ENCODE data around the gene CHRNB1. TPM values are rescaled to one million over a fixed set of nuclear protein-coding genes. Genes with fewer than 3 reads are reported as not detected.

The CHRNB1 gene, protein sequence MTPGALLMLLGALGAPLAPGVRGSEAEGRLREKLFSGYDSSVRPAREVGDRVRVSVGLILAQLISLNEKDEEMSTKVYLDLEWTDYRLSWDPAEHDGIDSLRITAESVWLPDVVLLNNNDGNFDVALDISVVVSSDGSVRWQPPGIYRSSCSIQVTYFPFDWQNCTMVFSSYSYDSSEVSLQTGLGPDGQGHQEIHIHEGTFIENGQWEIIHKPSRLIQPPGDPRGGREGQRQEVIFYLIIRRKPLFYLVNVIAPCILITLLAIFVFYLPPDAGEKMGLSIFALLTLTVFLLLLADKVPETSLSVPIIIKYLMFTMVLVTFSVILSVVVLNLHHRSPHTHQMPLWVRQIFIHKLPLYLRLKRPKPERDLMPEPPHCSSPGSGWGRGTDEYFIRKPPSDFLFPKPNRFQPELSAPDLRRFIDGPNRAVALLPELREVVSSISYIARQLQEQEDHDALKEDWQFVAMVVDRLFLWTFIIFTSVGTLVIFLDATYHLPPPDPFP
- total RNA-seq (2014; rRNA removed; shearing (Covaris generic)) = 10.7 and 16.6 TPM in 2 replicates

DNA sequence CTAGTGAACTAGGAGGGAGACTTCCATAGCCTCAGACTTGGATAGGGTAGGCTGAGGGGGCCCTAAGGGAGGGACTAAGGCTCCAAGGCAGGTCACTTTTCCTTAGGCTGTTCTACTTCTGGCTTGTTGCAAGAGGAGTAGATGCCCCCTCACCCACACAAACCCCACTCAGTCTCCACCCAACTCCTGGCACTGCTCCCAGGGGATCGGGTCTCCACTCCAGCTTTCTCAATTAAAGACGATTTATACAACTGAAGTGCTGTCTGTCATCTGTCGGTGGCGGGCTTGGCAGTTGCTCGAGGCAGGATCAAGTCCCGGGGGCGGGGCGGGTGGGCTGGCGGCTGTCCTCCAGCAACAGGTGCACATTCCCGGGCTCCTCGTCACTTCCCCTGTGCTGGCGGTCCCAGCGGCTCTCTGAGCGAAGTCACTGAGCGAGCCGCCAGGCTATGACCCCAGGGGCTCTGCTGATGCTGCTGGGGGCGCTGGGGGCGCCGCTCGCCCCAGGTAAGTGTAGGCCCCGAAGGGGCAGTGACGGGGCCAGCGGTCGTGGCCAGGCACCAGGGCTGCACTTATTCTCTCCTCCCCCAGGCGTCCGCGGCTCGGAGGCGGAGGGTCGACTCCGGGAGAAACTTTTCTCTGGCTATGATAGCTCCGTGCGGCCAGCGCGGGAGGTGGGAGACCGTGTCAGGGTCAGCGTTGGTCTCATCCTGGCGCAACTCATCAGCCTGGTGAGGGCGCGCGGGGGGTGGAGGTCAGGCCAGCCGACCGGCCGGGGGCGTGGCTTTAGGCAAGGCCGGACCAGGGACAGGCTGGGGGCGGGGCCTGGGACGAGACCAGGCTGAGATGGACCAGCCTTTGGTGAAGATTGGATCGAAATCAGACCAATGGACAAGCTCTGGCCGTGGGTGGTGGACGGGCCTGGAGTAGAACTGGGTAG lies at the start of gene CHRNB1:
Gene CHRNB1, plus strand, starts transcription at position 380 of the 937 bp plus-strand sequence. Its CDS starts 67 bp downstream, at position 447.
- DNase-seq (ENCODE audit: low read depth) = peak; percentile 61

- no peak for DNase-seq (ENCODE audit: low read depth)
Measured at GRCh38 chr17:7396147-7396546, 48.7 kb upstream of the CHRNB1 start.

DNA sequence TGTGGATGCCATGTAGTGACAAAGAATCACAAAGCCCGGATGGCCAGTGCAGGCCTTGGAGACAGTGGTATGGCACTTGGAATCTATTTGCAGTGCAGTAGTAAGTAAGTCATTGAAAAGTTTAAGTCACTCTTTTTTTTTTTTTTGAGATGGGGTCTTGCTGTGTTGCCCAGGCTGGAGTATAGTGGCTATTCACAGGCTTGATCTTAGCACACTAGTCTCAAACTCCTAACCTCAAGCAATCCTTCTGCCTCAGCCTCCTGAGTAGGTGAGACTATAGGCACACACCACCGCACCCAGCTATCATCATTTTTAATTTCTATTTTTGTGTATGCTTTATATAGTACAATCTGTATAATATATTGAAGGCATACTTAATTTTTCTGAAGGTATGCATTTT lies 46.2 kb upstream of the CHRNB1 start:
- no peak for DNase-seq (ENCODE audit: low read depth)

DNA sequence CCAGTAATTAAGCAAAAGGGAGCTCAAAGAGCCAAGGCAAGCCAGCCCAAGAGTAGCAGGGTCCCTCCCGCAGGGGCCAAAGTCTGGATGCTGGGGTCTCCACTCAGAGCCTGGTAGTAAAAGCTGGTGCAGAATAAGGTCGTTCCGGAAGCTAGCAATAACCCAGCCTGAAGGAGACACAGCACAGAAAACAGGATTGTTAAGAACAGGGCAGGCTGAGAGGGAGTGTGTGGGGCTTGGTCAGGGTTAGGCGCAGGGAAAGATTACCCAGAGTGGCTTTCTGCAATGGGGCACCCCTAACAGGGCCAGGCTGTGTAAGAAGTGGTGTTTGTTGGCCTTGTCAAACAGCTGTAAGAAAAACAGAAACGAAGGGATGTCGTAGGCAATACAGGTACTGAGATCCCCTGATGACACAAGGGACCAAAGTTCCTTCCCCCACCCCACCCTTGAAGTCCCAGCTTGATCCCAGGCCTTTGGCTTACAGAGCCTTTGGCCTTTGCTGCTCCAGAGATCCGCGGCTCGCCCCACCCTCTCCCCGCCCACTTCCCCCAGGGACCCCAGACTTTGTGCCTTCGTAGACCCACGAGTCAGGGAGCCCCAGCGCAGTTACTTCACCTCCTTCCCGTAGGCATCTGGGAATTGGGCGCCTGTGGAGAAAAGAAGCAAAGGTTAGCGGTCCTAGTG lies 41.7 kb upstream of the CHRNB1 start:
- DNase-seq (ENCODE audit: low read depth) = no peak

- peak; percentile 76 for DNase-seq (ENCODE audit: low read depth)
Measured at GRCh38 chr17:7403727-7403976, 41.2 kb upstream of the CHRNB1 start.

DNA sequence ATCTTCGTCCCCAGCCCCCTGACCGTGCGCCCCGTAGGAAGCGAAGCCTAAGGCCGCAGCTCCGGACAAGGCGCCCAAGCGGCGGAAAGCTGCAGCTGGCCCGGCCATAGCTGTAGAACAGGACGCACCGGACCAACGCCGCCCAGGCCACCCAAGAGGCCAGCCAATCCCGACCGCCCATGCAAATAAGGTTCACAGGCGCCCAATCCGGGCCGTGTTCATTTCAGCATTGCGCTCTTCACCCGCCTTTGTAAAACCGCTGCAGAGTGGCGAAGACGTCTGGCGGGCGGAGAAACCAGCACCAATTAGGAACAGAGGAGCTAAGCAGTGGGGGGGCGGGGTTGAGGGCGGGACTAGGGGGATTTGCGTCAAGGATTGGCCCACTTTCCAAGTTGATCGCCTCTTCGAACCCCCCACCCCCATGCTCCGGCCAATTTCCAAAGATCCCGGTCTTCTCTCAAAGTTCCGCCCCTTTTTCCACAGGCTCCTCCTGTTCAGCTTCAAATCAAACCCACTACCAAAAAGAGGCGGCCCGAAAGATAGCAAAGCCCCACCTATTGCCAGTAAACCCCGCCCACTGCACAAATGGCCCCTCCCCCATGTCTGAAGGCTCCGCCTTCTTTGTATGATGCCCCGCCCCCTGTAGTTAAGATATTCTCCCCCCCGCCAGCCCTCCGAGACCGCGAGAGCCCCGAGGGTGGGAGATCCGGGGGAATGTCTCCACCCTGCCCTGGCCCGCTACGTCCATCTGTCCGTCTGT lies 40.7 kb upstream of the CHRNB1 start, which contains the start of gene TMEM256:
Gene TMEM256, minus strand, starts transcription at position 121 of the 760 bp plus-strand sequence. Its CDS starts 13 bp downstream, at position 108.
- DNase-seq (ENCODE audit: low read depth) = peak; percentile 99

- DNase-seq (ENCODE audit: low read depth) = peak; percentile 26
Measured at GRCh38 chr17:7404737-7405349, 40.0 kb upstream of the CHRNB1 start.

DNA sequence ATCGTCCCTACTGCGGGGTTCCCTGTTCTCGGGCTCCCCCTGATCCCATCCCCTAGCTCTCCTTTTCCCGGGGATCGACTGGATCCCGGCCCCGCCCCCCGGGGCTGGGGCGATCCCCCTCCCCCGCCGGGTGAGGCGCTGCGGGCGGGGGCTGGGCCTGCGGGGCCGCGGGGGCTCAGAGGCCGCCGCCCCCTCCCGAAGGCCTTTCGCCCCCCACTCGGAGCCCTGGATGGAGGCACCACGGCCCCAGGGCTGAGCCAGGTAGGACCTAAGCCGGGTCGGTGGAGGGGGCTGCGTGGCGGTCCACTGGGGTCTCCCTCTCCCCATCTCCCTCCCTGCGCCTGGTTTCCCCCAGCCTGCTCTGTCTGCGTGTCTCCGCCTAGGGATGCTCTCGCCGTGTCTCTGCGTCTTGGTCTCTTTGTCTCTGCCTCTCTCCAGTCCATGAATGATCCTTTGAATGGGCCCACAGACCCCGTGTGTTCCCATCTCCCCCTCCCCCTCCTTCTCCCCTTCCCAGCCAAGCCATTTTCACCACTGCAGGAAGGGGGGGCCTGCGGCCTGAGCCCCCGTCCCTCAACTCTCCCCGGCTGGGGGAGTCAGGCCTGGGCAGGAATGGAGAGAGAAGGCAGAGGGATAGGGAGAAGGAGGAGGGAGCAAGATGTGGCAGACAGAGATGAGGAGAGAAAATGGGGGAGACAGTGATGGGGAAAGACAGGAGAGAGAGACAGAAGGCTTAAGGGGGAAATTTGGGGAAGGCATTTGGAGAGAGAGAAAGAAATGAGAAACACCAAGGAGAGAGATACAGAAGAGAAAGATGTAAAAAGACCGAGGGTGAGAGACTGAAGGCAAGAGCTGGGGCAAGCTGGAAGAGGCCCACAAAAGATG lies 39.3 kb upstream of the CHRNB1 start:
- no peak for DNase-seq (ENCODE audit: low read depth)

DNA sequence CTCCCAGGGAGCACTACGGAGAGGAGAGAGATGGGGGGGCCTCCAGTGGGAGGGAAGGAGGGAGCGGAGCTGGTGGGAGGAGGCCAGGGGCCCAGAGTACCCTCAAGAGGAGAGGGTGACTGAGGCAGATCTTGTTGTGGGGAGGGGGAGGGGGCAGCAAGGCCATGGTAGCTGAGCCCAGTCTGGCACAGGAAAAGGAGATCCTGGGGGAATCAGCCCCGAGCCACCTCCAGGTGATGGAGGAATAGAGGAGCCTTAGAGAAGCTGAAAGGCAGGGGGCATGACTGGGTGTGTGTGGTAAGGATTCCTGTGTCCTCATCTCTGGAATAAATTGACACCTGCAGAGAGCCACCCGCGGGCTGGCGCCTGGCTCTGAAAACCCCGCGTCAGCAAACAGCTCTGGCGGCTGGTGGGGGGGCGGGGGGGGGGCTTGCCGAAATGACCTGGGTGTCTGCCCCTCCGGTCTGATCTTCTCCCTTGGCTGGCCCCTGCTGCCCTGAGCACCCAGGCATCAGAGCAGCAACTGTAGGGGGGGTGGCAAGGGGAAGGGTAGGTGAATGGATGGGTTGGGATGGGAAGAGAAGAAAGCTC lies 38.5 kb upstream of the CHRNB1 start:
- DNase-seq (ENCODE audit: low read depth) = no peak

GRCh38 chr17:7407082-7407481 lies 37.8 kb upstream of the CHRNB1 start:
- no peak for DNase-seq (ENCODE audit: low read depth)

GRCh38 chr17:7407485-7408251 lies 37.2 kb upstream of the CHRNB1 start, which contains the start of gene NLGN2:
Gene NLGN2, plus strand, starts transcription at chr17:7407845. Its CDS starts 411 bp downstream, at chr17:7408256.
- DNase-seq (ENCODE audit: low read depth) = no peak

DNA sequence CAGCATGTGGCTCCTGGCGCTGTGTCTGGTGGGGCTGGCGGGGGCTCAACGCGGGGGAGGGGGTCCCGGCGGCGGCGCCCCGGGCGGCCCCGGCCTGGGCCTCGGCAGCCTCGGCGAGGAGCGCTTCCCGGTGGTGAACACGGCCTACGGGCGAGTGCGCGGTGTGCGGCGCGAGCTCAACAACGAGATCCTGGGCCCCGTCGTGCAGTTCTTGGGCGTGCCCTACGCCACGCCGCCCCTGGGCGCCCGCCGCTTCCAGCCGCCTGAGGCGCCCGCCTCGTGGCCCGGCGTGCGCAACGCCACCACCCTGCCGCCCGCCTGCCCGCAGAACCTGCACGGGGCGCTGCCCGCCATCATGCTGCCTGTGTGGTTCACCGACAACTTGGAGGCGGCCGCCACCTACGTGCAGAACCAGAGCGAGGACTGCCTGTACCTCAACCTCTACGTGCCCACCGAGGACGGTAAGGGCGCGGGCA lies 36.6 kb upstream of the CHRNB1 start:
- no peak for DNase-seq (ENCODE audit: low read depth)

DNA sequence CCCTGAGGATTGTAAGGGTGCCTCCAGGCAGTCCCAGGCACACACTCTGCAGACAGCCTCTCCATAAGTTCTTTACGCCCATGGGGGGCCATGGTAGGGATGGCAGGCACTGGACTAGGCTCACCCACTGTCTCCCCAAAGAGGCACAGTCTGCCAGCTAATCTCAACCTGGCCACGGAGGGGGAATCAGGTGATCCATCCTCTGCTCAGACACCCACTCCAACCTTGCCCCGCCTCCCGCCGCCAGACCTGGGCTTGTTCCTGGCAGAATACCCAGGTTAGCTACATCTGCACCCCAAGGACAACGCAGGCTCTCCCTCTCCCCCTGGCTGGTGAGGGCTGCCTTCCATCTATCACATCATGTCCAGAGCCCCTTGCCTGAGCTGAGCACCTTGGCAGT lies 36.0 kb upstream of the CHRNB1 start:
- no peak for DNase-seq (ENCODE audit: low read depth)

- no peak for DNase-seq (ENCODE audit: low read depth)
Measured at GRCh38 chr17:7409716-7410115, 35.1 kb upstream of the CHRNB1 start.

DNA sequence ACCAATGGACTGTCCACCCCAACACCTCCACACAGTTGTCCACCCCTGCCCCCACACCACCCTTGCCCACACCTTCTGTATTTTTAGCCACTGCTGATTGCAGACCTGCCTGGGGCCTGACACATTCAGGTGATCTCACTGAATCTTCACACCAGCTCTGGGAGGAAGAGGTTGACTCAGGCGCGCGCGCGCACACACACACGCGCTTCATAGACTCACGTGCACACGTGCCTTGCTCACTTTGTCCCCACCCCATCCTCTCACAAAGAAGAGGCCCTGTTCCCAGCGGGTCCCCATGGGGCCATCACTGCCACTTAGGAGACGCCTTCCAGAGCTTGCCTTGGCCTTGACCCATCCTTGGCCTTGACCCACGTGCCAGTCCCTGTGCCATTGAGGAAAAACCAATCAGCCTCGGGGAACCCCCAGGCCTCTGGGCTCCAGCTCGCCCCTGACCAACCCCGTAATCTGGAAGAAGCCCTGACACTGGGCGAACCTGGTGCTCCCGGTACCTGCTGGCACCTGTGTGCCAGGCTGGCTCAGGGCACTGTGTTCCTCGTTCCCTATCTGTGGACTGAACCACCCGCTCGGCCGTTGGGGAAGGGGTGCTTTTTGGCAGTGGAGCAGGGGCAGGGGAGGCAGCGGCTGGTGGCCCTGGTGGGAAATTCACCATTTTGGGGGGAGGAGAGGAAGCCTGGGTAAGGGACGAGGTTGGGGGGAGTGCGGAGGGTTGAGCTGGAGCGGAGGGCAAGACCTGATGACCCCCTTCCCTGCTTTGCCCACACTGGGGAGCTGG lies 34.0 kb upstream of the CHRNB1 start:
- DNase-seq (ENCODE audit: low read depth) = no peak

- DNase-seq (ENCODE audit: low read depth) = no peak
Measured at GRCh38 chr17:7411427-7411750, 33.5 kb upstream of the CHRNB1 start.

DNA sequence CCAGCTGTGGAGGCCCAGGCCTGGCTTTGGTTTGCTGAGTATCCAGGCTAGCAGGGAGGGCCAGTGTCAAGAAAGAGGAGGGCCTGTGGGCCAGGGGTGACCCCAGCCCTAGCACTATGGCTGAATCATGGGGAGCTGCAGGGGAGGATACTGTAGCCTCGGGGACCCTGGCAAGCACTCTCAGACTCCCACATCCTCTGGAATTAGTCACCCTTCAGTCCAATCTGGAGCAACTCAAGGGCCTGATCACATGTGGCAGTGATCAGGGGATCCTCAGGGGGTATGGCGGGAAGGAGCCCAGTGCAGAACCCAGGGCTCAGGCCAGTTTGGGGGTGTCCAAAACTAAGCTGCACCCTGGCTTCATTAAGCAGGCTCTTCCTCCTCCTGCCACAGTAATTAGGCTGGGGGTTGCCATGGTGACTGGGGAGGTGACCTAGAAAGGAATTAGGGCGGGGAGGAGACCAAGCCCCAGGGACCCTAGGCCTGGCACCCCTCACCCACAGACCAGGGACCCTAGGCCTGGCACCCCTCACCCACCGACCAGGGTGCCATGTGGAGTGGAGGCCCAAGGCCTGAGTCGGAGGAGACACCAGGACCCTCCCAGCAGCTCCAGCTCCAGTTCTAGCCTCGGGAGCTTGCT lies 31.4 kb upstream of the CHRNB1 start:
- DNase-seq (ENCODE audit: low read depth) = peak; percentile 83
